Astrocyte of the cerebellum (primary cell): ENCODE results near the gene CENPF.

Experiments
- DNase-seq: peaks from one replicate; pipeline ENCODE4 v3.0.0-alpha.2; 2011; ENCODE audit warnings: low read depth
- H3K4me3 ChIP-seq: 2 replicates; pipeline ENCODE4 v1.5.1; 2011; ENCODE audit warnings: mild to moderate bottlenecking, low read depth, low read length, moderate library complexity
- CTCF ChIP-seq: IDR thresholded peaks from 2 replicates; pipeline ENCODE4 v1.5.1; 2012; ENCODE audit warnings: low read length, low read depth, moderate library complexity, mild to moderate bottlenecking; ENCODE audit errors: missing control alignments
- in situ Hi-C: cut with HindIII; loops from 2 replicates; pipeline ENCODE4 v1.10.0; 2017; ENCODE audit warnings: low sequenced_read_pairs

The CENPF gene

GRCh38 chr1:214638459-214638807, 35.4 kb downstream of the CENPF start:
- no peak overlapping the region for H3K4me3 ChIP-seq
- in situ Hi-C loops, result no loop called here
- DNase-seq, result no peak
- TF ChIP-seq CTCF, result no peak

- no peak for DNase-seq
- no peak for TF ChIP-seq CTCF
- in situ Hi-C loops, result no loop called here
- no peak overlapping the region for H3K4me3 ChIP-seq
Observed at GRCh38 chr1:214638997-214639396, 36.0 kb downstream of the CENPF start.

- in situ Hi-C loops, result no loop called here
- TF ChIP-seq CTCF, result no peak
- DNase-seq, result no peak
- no peak overlapping the region for H3K4me3 ChIP-seq
Observed at GRCh38 chr1:214640431-214641213, 37.6 kb downstream of the CENPF start.

- H3K4me3 ChIP-seq, result no peak overlapping the region
- in situ Hi-C loops, result no loop called here
- no peak for DNase-seq
- no peak for TF ChIP-seq CTCF
Observed at GRCh38 chr1:214641214-214641895, 38.4 kb downstream of the CENPF start.

GRCh38 chr1:214643030-214643429, 40.0 kb downstream of the CENPF start:
- in situ Hi-C loops, result no loop called here
- H3K4me3 ChIP-seq, result no peak overlapping the region
- DNase-seq, result no peak
- TF ChIP-seq CTCF, result no peak

GRCh38 chr1:214645712-214646111, 42.7 kb downstream of the CENPF start:
- no peak for TF ChIP-seq CTCF
- no peak overlapping the region for H3K4me3 ChIP-seq
- no peak for DNase-seq
- in situ Hi-C loops, result no loop called here
